ENCODE measurements around the gene MMP24OS. TPM values are rescaled to one million over a fixed set of nuclear protein-coding genes. Genes with fewer than 3 reads are reported as not detected.

The MMP24OS gene
- total RNA-seq, 1 donor from 2014 or later = 59.1 TPM

GRCh38 chr20:35300469-35301262 lies 22.7 kb upstream of the MMP24OS start:
- Mint-ChIP-seq H3K9me3 (ENCODE audit: low read depth) (no peaks in the 10 kb centered on the region), H3K36me3 (ENCODE audit: insufficient read depth) (no peaks in the 10 kb centered on the region), H3K27me3 (peaks cover 22% of the 10 kb centered on the region), H3K27ac (no peak overlapping the region), H3K4me1 (ENCODE audit: low read depth) (peaks cover 23% of the 10 kb centered on the region), H3K4me3 (ENCODE audit: low read depth) (no peak overlapping the region)
- no peak for TF ChIP-seq CTCF (IDR thresholded peaks at IDR 0.05; ENCODE audit: unreplicated experiment)
- no peak for DNase-seq (ENCODE audit: low spot score, unreplicated experiment)

GRCh38 chr20:35299780-35300179 lies 21.9 kb upstream of the MMP24OS start:
- Mint-ChIP-seq H3K27me3 (peaks cover 23% of the 10 kb centered on the region), H3K27ac (no peak overlapping the region), H3K36me3 (ENCODE audit: insufficient read depth) (no peaks in the 10 kb centered on the region), H3K4me3 (ENCODE audit: low read depth) (no peak overlapping the region), H3K9me3 (ENCODE audit: low read depth) (no peaks in the 10 kb centered on the region), H3K4me1 (ENCODE audit: low read depth) (peaks cover 25% of the 10 kb centered on the region)
- no peak for TF ChIP-seq CTCF (IDR thresholded peaks at IDR 0.05; ENCODE audit: unreplicated experiment)
- no peak for DNase-seq (ENCODE audit: low spot score, unreplicated experiment)

- H3K4me3 Mint-ChIP-seq (ENCODE audit: low read depth) = no peak overlapping the region
- DNase-seq (ENCODE audit: low spot score, unreplicated experiment) = no peak
- H3K36me3 Mint-ChIP-seq (ENCODE audit: insufficient read depth) = no peaks in the 10 kb centered on the region
- H3K9me3 Mint-ChIP-seq (ENCODE audit: low read depth) = no peaks in the 10 kb centered on the region
- H3K27me3 Mint-ChIP-seq = peaks cover 23% of the 10 kb centered on the region
- no peak for TF ChIP-seq CTCF (IDR thresholded peaks at IDR 0.05; ENCODE audit: unreplicated experiment)
- no peak overlapping the region for H3K27ac Mint-ChIP-seq
- H3K4me1 Mint-ChIP-seq (ENCODE audit: low read depth) = peaks cover 32% of the 10 kb centered on the region
Measured at GRCh38 chr20:35298264-35298663, 20.3 kb upstream of the MMP24OS start.

GRCh38 chr20:35297740-35298139 lies 19.8 kb upstream of the MMP24OS start:
- H3K4me3 Mint-ChIP-seq (ENCODE audit: low read depth) = no peak overlapping the region
- no peak for TF ChIP-seq CTCF (IDR thresholded peaks at IDR 0.05; ENCODE audit: unreplicated experiment)
- no peaks in the 10 kb centered on the region for H3K9me3 Mint-ChIP-seq (ENCODE audit: low read depth)
- H3K27ac Mint-ChIP-seq = no peak overlapping the region
- DNase-seq (ENCODE audit: low spot score, unreplicated experiment) = no peak
- H3K36me3 Mint-ChIP-seq (ENCODE audit: insufficient read depth) = no peaks in the 10 kb centered on the region
- peaks cover 27% of the 10 kb centered on the region for H3K4me1 Mint-ChIP-seq (ENCODE audit: low read depth)
- peaks cover 24% of the 10 kb centered on the region for H3K27me3 Mint-ChIP-seq

GRCh38 chr20:35297155-35297554 lies 19.2 kb upstream of the MMP24OS start:
- H3K4me1 Mint-ChIP-seq (ENCODE audit: low read depth) = peaks cover 23% of the 10 kb centered on the region
- no peaks in the 10 kb centered on the region for H3K9me3 Mint-ChIP-seq (ENCODE audit: low read depth)
- no peak overlapping the region for H3K4me3 Mint-ChIP-seq (ENCODE audit: low read depth)
- H3K36me3 Mint-ChIP-seq (ENCODE audit: insufficient read depth) = no peaks in the 10 kb centered on the region
- no peak overlapping the region for H3K27ac Mint-ChIP-seq
- TF ChIP-seq CTCF (IDR thresholded peaks at IDR 0.05; ENCODE audit: unreplicated experiment) = no peak
- peaks cover 28% of the 10 kb centered on the region for H3K27me3 Mint-ChIP-seq
- no peak for DNase-seq (ENCODE audit: low spot score, unreplicated experiment)
